Myocyte (in vitro differentiated cells): ENCODE results near the gene SMIM34. TPM values are rescaled to one million over a fixed set of nuclear protein-coding genes. Genes with fewer than 3 reads are reported as not detected.
"Not testable (repeated sequence)": the region's sequence is repeated elsewhere in the genome, so short reads cannot be mapped to it uniquely, and the experiment has no call there.

ENCODE experiments used
- DNase-seq: peaks from one replicate; pipeline ENCODE4 v3.0.0-alpha.2; 2012; ENCODE audit warnings: low read depth
- polyA plus RNA-seq: library from polyadenylated mRNA; unstranded; fragments of >200 nt; gene quantifications from one replicate; pipeline ENCODE4 v1.2.1, GENCODE V29; 2012; ENCODE audit warnings: missing spikeins
- total RNA-seq: library from RNA; depleted of rRNA; stranded (reverse); fragments of >200 nt; gene quantifications from 2 replicates; pipeline ENCODE4 v1.2.3, GENCODE V29; 2014

The SMIM34 gene, protein sequence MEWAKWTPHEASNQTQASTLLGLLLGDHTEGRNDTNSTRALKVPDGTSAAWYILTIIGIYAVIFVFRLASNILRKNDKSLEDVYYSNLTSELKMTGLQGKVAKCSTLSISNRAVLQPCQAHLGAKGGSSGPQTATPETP
- total RNA-seq: not detected in 2 replicates
- not detected for polyA plus RNA-seq

DNA sequence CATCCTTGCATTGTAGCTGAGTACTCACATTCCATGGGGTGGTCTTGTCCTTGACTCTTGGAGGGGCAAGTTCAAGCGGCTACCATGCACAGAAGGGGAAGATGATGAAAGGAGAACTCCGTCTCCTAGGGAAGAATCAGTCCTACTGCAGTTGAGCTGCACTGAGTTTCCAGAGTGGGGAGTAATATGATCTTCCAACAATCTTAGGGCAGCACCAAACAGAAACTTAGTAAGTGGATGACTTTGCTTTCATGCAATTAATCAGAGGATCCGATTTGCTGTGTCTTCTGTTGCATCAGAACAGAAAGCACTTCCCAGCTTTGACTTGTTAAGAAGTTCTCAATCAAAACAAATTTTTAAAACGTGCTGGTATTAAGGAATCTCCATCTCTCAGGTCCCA lies at the start of gene SMIM34:
SMIM34 (minus strand) TSS at position 147 of the 400 bp plus-strand sequence; CDS start at position 35, 112 bp downstream.
- not testable (repeated sequence) for DNase-seq

GRCh38 chr21:34467333-34467732 lies 43.6 kb upstream of the SMIM34 start:
- DNase-seq: not testable (repeated sequence)

GRCh38 chr21:34459426-34459825 lies 35.7 kb upstream of the SMIM34 start:
- DNase-seq: not testable (repeated sequence)

- not testable (repeated sequence) for DNase-seq
These were observed 34.5 kb upstream of the SMIM34 start for GRCh38 chr21:34458266-34458665.

DNA sequence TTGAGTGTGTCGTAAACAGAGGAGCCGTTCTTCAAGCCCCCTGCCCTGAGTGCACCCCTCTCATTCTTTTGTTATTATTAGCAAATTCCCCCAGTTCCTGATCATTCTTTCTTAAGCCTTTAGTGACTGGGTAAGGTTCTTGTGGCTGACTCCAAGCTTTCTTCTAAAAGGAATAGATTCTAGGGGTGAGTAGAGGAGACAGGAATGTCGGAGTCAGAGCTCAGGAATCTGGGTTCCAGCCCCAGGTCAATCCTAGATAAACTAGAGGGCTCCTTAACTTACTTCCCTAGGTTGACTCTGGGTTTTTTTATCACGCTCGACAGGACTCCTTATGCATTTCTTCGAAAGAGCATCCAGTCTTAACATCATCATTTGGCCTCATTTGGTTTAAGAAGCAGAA lies 32.4 kb upstream of the SMIM34 start:
- not testable (repeated sequence) for DNase-seq

GRCh38 chr21:34455628-34456027 lies 31.9 kb upstream of the SMIM34 start:
- DNase-seq: not testable (repeated sequence)

DNA sequence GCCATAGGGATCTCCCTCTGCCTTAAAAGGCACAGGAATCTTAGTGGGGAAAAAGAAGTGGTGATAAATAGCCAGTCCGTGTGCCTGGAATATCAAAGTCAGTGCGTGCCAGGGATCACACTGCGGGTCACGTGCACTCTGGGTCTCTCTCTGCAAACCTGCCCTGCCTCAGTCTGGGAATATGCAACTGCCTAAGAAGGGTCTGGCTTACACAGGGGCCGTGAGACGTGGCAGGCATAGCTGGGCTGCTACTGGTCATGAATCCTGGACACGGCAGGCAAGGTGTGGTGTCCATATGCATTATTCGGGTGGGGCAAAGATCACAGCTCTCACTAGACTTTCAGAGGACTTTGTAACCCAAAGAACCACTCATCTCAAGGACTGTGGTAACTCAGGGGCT lies 23.3 kb upstream of the SMIM34 start:
- DNase-seq: not testable (repeated sequence)

DNA sequence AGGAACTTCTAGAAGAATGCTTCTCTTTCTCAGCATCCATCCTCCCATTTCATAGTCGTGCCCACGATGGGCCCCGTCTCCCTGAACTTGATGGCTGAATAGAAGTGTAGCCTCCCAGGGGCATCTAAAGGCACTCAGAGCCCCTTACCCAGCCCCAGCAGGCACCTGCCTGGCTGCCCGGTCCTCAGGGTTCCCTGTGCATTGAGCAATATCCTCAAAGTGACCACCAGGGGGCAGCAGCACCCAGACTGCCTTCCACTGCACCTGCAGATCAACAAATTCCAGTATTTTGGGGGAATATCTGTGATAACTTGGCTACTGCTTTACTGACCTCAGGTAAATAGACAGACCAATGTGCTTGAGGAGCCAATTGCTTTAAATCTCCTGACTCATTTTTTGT lies 19.7 kb upstream of the SMIM34 start:
- not testable (repeated sequence) for DNase-seq

- DNase-seq: not testable (repeated sequence)
These were observed 6.0 kb upstream of the SMIM34 start for GRCh38 chr21:34429710-34430109.

GRCh38 chr21:34428441-34428840 lies 4.7 kb upstream of the SMIM34 start:
- not testable (repeated sequence) for DNase-seq

- DNase-seq: not testable (repeated sequence)
These were observed 3.6 kb upstream of the SMIM34 start for GRCh38 chr21:34427339-34427738.

DNA sequence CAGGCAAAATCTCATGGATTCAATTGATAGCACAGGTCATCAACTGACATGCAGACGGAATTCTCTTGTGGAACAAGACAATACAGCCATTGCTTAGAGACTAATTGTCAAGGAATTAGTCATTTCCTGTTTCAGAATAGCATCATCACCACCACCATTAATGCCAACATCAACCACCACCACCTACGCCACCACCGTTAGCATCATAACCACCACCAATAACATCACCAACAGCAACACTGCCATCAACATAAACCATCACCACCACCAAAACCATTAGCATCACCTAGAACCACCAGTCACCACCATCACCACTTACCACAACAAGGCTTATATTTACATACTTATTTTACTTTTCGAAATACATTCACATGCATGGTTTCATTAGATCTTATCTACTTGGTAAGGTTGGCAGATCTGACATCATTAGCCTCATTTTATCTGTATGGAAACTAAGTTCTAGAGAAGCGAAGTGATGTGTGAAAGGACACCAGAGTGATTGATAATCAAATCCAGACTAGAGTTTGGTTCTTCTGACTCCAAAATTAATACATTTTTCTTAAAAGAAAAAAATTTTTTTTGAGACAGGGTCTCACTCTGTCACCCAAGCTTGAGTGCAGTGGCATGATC lies 6.2 kb downstream of the SMIM34 start:
- not testable (repeated sequence) for DNase-seq

GRCh38 chr21:34407294-34407693 lies 16.5 kb downstream of the SMIM34 start:
- not testable (repeated sequence) for DNase-seq

GRCh38 chr21:34406676-34407075 lies 17.1 kb downstream of the SMIM34 start:
- DNase-seq: not testable (repeated sequence)

- not testable (repeated sequence) for DNase-seq
These were observed 17.6 kb downstream of the SMIM34 start for GRCh38 chr21:34406102-34406501.

DNA sequence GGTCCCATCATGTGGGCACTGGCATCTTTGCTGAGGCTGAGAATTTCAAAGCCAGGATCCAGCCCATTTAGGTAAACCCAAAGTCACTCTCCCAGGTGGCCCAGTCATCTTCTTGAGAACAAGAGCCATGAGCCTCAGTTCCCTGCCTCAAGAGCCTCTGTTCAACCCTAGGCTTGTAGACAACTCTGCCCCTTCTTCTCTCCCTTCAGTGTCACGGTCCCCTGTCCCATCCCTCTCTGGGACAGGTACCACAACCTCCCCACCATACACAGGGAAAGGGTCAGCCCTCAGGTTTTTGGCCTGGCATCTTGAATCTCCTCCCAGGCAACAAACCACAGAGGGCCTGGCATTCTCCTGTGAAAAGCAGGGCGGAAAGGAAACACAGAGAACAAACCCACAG lies 18.1 kb downstream of the SMIM34 start:
- DNase-seq: not testable (repeated sequence)

DNA sequence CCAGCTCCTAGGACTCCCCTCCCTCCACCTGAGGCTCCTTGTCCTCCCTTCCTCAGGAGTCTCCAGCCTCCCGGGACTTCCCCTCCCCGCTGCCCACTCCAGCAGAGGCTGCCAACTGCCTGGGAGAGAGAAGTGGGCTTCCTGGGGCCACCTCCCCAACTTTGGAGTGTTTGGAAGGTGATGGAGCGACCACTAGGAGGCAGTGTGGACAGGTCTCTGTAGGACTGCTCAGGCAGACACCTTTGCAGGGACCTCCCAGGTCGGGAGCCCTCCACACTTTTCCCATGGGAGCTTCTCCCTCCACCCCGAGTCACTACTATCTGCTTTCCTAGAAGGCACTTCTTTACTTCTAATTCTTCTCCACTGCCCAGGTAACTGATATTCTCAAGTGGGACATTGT lies 19.0 kb downstream of the SMIM34 start:
- DNase-seq: not testable (repeated sequence)

- DNase-seq: not testable (repeated sequence)
These were observed 23.2 kb downstream of the SMIM34 start for GRCh38 chr21:34400522-34400921.

DNA sequence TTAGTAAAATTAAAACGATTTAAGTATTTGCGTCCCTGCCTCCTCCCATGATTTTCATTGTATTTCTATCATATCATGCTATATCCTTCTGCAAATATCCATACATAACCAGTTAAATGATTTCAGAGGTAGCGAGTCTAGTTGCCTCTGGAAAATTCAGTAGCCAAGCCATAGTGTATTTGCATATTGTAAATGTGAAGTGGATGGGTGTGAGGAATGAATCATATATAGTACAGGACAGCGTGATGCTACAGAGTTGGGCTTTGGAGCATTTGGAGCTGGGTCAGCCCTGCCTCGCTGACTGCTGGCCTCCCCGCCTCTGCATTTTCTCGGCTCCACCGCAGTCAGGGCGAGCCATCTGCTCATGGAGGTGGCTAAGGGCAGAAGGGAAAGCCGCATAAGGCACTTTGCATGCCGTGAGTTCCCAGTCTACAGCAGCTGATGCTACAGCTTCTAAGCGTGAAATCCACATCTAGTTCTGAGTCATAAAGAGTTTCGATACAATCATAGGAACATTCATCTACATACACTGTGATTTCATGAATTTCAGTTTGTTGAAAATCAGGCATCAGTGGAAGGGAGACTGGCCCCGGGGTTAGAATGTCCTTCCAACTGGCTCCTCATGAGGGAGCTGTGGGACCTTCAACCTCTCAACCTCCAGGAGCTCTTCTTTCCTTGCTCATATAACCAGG lies 39.9 kb downstream of the SMIM34 start:
- DNase-seq: not testable (repeated sequence)

GRCh38 chr21:34383138-34383537 lies 40.6 kb downstream of the SMIM34 start:
- not testable (repeated sequence) for DNase-seq

DNA sequence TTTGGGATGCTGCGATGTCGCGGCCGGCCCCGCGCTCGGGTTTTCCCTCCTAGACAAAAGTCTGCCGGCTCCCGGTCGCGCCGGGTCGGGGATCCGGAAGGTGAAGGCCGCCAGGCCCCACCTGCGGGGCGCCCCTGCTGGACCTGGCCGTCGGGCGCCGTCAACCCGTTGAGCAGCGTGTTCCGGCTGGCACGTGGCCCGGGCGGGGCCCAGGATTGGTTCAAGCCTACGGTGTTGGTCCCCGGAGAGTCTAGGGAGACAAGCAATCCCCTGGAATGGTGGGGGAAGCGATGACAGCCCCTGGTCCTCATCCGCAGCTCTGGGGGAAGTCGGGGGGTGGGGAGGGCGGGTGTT lies 48.2 kb downstream of the SMIM34 start:
- DNase-seq: not testable (repeated sequence)

GRCh38 chr21:34374940-34375618 lies 48.7 kb downstream of the SMIM34 start, which contains the start of gene SMIM11:
SMIM11 (plus strand) TSS chr21:34375507; CDS start chr21:34379505, 3,998 bp downstream.
- DNase-seq: not testable (repeated sequence)
